Measurements from ENCODE around the gene LIMCH1.

DNA sequence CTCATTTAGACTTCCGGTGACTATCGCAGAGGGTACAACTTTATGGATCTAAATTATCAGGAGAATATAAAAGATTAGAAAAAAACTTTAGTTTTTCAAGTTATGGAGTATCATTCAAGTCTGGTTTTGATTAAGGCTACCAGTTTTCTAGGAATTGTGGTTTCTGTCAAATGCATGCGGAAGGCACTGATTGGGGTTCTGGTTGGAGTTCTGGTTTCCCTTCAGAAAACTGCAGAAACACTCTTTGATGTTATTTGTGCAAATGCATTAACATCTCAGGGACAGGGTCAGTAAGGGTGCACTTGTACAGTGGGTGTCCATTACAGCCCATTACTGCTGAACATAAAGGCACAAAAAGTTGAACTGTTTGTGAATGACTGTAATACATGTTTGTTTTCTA, 100.2 kb downstream of the LIMCH1 start:
- TF ChIP-seq, protein P1, sequence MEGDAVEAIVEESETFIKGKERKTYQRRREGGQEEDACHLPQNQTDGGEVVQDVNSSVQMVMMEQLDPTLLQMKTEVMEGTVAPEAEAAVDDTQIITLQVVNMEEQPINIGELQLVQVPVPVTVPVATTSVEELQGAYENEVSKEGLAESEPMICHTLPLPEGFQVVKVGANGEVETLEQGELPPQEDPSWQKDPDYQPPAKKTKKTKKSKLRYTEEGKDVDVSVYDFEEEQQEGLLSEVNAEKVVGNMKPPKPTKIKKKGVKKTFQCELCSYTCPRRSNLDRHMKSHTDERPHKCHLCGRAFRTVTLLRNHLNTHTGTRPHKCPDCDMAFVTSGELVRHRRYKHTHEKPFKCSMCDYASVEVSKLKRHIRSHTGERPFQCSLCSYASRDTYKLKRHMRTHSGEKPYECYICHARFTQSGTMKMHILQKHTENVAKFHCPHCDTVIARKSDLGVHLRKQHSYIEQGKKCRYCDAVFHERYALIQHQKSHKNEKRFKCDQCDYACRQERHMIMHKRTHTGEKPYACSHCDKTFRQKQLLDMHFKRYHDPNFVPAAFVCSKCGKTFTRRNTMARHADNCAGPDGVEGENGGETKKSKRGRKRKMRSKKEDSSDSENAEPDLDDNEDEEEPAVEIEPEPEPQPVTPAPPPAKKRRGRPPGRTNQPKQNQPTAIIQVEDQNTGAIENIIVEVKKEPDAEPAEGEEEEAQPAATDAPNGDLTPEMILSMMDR (IDR thresholded peaks at IDR 0.05) = no peak
- no peak for TF ChIP-seq POLR2A (IDR thresholded peaks at IDR 0.05)

Data from adrenal gland (tissue), 5 donors.